Activated CD8-positive, alpha-beta memory T cell treated with anti-CD3 and anti-CD28 coated beads, Interleukin-2, amount 50 U/mL, for 1 hour (primary cell): ENCODE measurements around the gene PRKN.
"Not testable (repeated sequence)": the region's sequence is repeated elsewhere in the genome, so short reads cannot be mapped to it uniquely, and the experiment has no call there.

Source experiments
- DNase-seq: peaks from one replicate; pipeline ENCODE4 v3.0.0-alpha.2; 2020; ENCODE audit errors: extremely low read depth

Gene PRKN

DNA sequence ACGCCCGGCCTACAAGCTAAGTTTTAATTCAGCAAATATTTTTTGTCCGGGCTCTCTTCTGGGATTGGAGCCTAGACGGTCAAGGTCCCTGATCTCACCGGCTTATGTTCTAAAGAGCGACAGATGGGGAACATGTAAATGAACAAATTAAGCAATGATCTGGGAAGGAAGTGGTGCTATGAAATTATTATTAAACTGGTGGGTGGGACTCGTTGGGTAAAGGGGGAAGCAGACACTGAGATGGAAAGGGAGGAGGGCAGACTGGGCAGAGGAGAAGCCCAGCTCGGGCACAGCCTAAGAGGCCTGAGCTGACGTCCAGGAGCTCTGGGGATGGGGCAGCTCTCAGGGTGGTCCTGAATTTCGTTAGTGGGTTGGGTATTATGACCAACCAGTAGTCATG lies 1371.9 kb downstream of the PRKN start:
- DNase-seq: no peak

DNA sequence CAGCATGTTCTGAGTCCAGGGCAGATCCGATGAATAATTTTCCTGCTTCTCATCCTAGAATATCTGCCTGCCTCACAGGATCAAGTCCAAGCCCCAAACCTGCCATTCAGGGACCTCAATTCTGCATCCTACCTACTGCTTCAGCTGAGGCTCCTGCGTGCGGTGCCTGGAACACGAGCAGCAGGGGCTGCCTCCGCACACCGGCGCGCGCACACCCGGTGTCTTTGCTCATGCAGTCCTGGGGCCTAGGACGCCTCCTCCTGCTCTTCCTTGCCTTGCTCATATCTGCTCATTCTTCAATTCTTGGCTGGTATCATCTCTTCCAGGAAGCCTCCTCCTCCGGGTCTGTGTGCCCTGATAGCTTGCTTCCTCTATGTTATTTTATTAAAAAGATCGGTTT lies 1372.6 kb downstream of the PRKN start:
- no peak for DNase-seq

DNA sequence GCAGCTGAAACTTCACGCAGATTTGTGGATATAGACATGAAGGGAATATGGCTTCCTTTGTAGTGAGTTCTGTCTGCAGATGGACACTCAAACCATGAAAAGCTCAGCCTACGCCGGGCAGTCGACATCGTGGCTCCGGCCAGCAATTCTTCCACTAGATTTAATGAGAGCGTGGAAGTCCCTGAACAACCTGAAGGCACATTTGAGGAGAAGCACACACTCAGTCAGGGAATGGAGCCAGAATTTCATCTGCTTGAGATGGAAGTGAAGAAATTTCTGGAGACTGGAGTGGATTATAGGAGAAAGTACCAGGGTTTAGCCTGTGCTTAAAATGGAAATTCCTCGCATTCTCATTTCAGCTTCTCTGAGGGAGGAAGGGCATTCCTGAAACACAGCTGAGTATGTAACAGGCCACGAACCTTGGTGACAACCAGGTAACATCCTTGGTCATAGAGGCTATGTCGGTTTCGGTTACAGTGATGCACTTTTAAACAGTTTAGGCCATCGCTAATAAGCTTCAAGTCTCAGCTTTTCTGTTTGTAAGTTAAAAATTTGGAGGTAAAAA lies 1373.2 kb downstream of the PRKN start:
- DNase-seq: no peak

DNA sequence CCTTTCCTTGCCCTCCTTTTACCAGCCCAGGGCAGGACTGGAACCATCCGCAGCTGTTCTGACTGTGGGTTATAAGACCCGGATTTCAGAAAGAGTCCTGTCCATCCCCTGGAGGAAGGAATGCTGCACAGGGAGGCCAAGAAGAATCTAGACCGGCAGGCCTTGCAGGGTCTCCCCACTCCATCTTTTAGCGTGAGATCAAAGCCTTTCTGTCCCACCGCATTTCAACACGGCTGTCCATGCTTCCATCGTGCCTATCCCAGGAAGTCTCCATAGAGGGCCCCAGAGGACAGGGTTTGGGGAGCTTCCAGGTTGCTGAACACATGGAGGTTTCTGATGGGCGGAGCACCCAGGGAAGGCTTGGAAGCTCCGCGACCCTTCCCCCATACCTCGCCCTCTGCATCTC lies 1374.4 kb downstream of the PRKN start:
- DNase-seq: no peak

DNA sequence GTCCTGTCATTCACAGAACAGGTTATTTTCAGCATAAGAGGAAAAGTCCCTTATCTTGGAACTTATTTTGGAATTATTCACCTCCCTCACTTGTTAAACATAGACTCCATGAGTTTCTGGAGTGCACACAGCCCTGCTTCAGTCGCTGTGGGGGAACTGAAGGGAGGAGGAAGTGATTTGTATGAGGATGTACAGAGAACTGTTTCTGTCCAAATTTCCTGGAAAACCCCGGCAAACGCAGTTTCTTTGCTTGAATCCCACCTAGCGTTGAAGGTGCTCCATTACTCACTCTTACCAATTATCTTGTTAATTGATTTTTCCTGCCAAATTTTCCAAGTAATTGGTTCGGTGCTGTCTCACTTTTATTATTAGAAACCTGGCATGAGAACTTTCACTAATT lies 1375.7 kb downstream of the PRKN start:
- no peak for DNase-seq

DNA sequence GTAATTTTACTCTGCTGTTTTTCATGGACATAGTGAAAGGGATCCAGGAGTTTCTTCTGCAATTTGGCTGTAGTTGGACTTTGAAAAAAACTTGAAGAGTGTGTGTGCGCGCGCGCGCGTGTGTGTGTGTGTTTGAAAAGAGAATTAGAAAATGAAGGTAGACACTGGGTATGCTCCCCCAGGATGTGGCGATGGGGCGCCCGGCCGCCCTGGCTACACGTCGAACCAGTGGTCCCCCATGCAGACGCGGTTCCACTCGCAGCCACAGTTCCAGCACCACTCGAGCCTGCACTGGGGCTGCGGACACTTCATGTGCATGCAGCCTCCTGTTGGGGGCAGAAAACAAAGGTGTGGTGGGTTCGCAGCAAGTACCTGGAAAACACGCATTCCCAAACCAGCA lies 1377.7 kb downstream of the PRKN start:
- no peak for DNase-seq

DNA sequence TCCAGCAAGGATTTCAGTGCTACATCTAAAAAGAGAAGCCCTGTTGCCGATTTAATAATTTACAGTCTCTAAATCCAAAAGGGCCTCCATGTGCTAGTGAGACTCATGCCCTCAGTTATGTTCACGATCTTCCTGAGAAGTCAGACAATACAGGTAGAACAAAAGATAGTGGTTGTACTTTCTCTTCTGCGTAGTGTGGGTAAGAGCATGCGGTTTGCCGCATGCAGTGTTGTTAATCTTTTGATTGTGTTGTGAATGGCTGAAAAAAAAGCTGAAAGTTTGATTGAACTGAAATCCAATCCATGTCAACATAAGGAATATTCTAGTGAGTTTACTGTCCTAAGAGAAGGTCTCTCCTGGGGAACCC lies 1379.0 kb downstream of the PRKN start:
- DNase-seq: no peak

DNA sequence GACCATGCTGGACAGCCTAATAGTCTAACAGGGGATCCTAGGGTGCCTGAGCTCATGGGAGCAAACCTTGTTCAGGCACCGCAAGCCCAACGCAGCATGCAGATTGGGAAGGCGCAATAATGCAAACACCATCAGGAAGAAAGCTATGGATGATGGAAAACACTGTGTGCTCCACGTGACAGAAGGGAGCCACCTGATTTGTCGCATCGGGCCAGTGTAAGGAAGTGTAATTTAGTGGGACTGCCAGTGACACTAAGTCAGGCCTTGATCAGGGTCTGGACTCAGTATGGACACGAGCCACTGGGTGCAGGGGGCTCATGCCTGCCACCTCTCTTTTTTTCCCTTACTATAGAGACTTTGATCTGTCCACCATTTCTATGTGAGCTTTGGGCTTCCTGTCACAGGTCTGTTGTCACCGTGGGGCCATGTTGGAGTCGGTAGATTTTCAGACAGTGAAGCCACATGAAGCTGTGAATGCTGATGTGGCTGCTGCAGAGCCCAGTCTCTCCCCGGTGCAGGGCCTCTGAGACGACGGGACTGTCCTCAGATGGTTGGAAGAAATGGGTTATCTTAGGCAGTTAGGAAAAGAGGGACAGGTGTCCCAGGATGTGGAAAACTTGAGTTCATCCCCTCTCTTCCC lies 1379.5 kb downstream of the PRKN start:
- DNase-seq: no peak

DNA sequence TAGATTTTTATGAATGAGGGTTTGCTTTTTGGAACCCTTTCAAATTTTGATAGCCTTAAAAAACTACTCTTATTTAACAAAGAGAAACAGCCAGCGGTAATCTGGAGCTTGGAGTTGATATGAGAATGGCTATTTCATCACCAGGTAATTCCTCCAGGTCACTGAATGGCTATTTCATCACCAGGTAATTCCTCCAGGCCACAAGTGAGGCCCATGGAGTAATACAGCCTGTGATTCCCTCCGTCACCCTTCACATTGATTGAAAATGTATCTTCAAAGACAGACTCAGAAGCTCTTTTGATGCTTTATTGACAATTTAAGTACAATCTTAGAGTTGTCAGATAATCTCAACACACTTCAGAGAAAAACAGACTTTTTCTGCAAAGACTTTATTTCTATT lies 1380.4 kb downstream of the PRKN start:
- DNase-seq: no peak

DNA sequence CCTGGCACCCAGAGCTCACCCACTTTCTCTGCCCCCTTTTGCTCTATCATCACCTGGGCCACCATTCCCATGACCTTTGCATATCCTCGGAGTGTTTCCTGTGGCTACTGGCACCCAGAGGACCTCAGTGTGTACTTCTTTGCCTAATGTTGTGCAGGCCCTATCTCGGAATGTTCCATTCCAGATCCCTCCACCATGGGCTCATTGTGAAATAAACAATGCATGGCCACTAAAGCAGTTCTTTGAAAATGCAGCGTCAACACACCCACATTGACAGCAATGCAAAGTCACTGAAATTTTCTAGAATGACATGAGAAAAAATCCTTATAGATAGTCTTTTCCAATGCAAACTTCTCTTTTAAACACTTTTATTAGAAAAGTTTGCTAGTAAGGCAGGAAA lies 1380.8 kb downstream of the PRKN start:
- DNase-seq: no peak

DNA sequence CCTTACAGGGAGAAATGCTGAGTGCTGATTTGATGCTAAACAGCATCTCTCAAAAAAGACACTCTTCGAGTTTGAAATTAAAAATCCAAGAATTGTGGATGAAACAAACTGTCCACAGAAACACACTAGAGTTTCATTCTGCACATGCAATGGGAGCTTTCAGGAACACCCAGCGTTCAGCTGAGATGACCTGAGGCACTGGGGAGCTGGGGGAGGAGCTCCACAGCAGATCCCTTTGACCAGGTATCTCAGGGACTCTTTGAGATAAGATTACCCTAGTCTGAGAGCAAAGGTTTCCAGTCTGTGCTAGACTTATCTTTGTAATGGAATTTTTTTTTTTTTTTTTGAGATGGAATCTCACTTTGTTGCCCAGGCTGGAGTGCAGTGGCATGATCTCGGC lies 1382.9 kb downstream of the PRKN start:
- DNase-seq: no peak

DNA sequence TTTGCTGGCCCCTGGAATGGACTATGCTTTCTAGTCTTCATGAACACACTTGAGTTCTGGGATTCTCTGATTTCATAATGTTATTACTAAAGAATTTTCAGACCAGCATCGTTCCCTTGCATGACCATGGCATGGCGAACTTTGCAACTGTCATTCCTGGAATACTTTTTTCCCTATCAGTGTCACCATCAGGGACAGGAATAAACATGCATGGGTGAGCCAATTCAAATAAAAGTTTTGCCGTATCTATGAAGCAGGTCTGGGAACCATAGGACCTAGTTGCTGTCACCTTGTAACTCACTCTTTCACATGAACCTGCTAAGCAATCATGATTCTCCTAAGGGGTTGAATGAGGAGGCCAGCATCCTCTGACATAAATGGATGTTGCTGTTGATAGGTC lies 1385.5 kb downstream of the PRKN start:
- no peak for DNase-seq

DNA sequence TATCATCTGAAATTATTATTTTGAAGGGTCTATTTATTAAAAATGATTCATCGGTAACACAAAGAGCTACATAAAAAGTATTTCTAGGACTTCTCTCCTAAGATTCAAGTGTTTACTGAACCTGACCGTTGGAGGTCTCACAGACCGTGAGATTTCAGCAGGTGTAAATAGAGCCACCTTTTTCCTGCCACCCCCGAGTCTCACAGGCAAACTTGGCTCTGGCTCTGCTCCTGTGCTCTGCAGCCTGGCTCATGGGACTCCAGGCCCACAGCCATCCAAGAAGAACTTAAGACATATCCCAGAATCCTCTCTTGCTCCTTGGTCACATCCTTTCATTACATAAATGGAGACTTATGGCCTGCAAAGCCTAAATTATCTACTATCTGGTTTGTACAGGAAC lies 1385.9 kb downstream of the PRKN start:
- no peak for DNase-seq

DNA sequence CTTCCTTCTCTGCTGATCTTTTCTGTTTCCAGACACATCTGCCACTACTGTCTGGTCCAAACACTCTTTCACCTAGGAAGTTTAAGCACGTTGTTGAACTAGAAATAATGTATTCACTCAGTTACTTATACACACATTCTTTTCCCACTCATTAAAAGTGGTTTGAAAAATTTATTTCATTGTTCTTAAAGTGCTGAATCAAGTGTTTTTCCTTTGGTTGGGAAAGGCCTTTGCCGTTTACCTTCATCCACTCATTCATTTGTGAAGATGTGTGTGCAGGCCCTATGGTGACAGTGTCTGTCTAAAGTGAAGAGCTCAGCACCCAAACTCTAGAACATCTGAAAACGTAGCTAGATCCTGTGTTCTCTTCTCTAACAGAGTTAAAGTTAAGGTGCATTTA lies 1389.6 kb downstream of the PRKN start:
- DNase-seq: no peak

DNA sequence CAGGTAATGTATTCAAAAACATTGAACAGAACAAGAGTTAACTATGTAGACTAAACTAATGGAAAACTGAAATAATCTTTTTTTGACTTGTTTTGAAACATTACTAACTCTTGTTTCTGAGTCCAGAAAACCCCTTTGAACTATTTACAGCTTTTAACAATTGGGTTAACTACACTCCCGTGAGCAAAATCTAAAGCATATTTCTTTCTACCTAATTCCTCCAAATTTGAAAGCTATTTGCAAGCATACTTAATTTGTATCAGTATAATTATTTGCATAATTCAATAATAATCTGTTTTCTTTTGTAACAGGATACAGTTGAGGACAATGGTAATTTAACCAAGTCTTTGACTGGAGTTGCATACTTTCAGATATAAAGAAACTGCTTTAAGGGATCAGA lies 1391.1 kb downstream of the PRKN start:
- no peak for DNase-seq

DNA sequence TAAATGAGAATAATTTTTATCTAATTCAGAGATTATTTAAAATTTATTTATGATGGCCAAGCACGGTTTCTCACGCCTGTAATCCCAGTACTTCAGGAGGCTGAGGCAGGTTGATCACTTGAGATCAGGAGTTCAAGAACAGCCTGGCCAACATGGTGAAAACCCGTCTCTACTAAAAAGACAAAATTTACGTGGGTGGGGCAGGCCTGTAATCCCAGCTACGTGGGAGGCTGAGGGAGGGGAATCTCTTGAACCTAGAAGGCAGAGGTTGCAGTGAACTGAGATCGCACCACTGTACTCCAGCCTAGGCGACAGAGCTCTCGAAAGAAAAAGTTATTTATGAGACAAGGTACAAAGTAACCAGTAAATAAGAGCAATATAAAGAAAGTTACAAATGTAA lies 1394.2 kb downstream of the PRKN start:
- DNase-seq: no peak

DNA sequence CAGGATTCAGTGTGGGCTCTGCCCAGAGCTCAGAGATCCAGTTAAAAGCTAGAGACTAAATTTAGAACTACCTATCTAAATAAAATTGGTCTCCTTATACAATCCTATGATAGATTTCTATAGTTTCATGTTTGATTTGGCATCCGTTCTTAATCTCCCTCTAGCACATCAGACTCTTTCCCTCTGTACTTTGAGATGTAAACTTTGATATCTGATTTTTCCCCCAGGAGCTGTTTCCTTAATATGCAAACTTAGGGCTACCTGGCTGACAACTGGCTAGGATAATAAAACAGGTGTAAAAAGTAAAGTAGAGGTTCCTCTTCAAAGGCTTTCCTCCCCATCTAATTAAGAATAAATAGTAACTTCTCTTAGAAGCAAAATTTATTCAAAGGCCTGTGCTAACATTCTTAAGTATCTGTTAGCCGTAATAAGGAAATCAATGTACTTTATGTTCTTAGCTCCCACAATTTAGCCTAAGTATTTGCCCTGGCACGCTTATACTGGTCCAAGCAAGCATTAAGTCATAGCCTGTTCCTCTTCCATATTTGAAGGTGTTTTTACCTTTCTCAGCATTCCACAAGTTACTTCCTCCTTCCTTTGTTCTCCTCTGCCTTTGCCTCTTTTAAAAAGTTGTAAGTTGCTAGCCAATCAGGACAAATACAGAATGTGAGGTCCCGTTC lies 1396.0 kb downstream of the PRKN start:
- DNase-seq: not testable (repeated sequence)

DNA sequence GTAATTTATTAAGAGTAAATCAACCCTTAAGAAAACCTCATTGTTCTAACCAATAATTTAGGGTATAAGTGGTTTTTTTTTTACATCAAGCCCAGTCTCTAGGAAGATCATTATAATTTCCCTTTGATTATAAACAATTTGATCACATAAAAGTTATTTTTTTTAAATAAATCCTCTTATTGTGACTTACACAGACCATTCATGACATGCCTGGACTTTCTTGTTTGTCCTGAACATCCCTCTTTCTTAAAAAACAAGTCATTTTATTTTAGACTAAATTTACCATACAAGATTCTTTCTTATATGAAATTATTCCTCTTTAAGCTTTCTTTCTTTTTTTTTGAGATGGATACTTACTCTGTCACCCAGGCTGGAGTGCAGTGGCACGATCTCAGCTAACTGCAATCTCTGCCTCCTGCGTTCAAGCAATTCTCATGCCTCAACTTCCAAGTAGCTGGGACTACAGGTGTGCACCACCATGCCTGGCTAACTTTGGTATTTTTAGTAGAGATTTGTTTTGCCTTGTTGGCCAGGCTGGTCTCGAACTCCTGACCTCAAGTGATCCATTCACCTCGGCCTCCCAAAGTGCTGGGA lies 1400.1 kb downstream of the PRKN start:
- DNase-seq: no peak

DNA sequence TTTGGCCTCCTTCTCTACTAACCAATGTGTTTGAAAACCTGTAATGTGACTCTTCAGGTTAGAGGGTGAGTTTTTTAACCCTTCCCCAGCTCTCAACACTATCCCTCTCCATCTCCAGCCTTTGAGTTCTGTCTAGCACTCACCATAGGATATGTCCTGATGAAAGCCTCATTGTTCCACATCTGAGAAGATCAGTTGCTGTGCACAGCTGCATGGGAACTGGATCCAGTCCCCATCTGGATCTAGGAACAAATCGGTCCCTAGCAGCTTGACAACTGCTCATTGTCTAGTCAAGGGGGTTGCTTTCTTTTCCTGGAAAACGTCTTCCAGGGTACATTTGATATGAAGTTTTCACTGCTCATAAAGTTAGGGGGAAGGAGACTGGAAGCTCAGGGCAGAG lies 1408.3 kb downstream of the PRKN start:
- DNase-seq: no peak

DNA sequence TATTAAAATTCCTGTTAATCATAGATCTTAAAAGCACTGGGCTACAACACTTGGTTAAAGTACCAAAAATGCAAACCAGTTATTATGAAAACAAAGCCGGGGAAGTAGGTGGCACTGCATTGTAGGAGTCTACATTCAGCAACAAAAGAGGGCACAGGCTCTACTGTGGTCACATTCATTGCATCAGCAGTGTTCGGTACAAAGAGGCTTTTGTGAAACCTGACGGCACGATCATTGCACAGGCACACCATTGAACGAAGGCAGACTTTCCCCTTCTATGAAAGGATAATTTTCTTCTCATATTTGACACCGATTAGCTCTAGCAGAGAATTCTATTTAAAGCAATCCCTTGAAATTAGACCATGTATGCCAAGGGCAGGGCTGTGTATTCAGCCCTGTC lies 1409.1 kb downstream of the PRKN start:
- DNase-seq: no peak

DNA sequence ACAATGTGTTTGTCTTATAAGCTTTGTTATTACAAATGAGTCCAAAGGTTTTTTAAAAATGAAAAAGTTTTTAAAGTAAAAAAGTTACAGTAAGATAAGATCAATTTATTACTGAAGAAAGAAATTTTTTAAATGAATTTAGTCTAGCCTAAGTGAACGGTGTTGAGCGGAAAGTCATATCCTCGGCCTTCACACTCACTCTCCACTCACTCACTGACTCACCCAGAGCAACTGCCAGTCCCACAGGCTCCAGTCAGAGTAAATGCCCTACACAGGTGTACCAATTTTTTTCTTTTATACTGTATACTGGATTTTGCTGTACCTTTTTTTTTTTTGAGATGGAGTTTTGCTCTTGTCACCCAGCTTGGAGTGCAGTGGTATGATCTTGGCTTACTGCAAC lies 1411.0 kb downstream of the PRKN start:
- no peak for DNase-seq

DNA sequence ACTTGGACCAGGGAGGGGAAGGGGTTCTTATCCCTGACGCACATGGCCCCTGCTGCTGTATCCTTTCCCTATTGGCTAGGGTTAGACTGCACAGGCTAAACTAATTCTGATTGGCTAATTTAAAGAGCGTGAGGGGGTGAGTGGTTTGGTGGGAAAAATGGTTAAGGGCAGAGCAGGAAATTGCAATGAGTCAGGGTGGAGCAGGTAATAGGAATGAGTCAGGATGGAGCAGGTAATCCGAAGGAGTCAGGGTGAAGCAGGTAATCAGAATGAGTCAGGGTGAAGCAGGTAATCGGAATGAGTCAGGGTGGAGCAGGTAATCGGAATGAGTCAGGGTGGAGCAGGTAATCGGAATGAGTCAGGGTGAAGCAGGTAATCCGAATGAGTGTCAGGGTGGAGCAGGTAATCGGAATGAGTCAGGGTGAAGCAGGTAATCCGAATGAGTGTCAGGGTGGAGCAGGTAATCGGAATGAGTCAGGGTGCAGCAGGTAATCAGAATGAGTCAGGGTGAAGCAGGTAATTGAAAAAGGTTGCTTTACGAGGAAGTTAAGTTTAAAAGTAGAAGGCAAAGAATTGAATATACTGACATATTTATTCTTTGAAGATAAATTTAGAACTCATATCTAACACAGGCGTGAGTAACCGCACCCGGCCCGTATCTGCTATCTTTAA lies 1412.2 kb downstream of the PRKN start:
- not testable (repeated sequence) for DNase-seq
